Osteoblast (primary cell): Measurements from ENCODE around the gene KIF13A. TPM values are rescaled to one million over a fixed set of nuclear protein-coding genes. Genes with fewer than 3 reads are reported as not detected.

Source experiments
- DNase-seq: peaks from one replicate; pipeline ENCODE4 v3.0.0; 2011; ENCODE audit warnings: low spot score, mixed read lengths; ENCODE audit not compliant: insufficient read length; ENCODE audit errors: missing footprints
- H2AFZ ChIP-seq: 2 replicates; pipeline ENCODE4 v1.6.0; 2011; ENCODE audit warnings: mild to moderate bottlenecking, low read length
- H3K27ac ChIP-seq: 2 replicates; pipeline ENCODE4 v1.5.1; 2011; ENCODE audit warnings: mild to moderate bottlenecking, low read depth, low read length, moderate library complexity
- H3K27me3 ChIP-seq: 2 replicates; pipeline ENCODE4 v1.6.0; 2012; ENCODE audit warnings: mild to moderate bottlenecking, control low read depth, inconsistent platforms, low read length, moderate library complexity; ENCODE audit not compliant: insufficient read depth
- H3K36me3 ChIP-seq: 2 replicates; pipeline ENCODE4 v1.5.1; 2011; ENCODE audit warnings: mild to moderate bottlenecking, low read length, control low read depth, moderate library complexity; ENCODE audit not compliant: insufficient read depth
- H3K4me1 ChIP-seq: 2 replicates; pipeline ENCODE4 v1.5.1; 2011; ENCODE audit warnings: mild to moderate bottlenecking, low read length, control low read depth, moderate library complexity; ENCODE audit not compliant: insufficient read depth
- H3K4me2 ChIP-seq: 2 replicates; pipeline ENCODE4 v1.6.0; 2011; ENCODE audit warnings: mild to moderate bottlenecking, low read length; ENCODE audit not compliant: insufficient read depth
- H3K4me3 ChIP-seq: fragments of 200-600 bp; sonication (generic); 3 replicates; pipeline ENCODE4 v1.5.1; 2012; ENCODE audit warnings: mild to moderate bottlenecking, low read length, inconsistent platforms; ENCODE audit not compliant: insufficient read depth
- H3K79me2 ChIP-seq: 2 replicates; pipeline ENCODE4 v1.6.0; 2012; ENCODE audit warnings: mild to moderate bottlenecking, low read length, control low read depth, inconsistent platforms; ENCODE audit not compliant: insufficient read depth
- H3K9me3 ChIP-seq: 2 replicates; pipeline ENCODE4 v1.5.1; 2011; ENCODE audit warnings: low read depth, low read length, control low read depth
- H4K20me1 ChIP-seq: 2 replicates; pipeline ENCODE4 v1.6.0; 2012; ENCODE audit warnings: mild to moderate bottlenecking, low read length, control low read depth; ENCODE audit not compliant: insufficient read depth
- total RNA-seq: library from RNA; depleted of rRNA; stranded (reverse); fragments of >200 nt; gene quantifications from 2 replicates; pipeline ENCODE4 v1.2.3, GENCODE V29; 2012
- TF ChIP-seq, protein P1 (sequence below): IDR thresholded peaks from 2 replicates; pipeline ENCODE4 v1.5.1; 2011; ENCODE audit warnings: mild to moderate bottlenecking, low read depth, low read length, moderate library complexity; ENCODE audit errors: extremely low read depth

KIF13A gene
- total RNA-seq, 1 donor = 61.5 TPM

DNA sequence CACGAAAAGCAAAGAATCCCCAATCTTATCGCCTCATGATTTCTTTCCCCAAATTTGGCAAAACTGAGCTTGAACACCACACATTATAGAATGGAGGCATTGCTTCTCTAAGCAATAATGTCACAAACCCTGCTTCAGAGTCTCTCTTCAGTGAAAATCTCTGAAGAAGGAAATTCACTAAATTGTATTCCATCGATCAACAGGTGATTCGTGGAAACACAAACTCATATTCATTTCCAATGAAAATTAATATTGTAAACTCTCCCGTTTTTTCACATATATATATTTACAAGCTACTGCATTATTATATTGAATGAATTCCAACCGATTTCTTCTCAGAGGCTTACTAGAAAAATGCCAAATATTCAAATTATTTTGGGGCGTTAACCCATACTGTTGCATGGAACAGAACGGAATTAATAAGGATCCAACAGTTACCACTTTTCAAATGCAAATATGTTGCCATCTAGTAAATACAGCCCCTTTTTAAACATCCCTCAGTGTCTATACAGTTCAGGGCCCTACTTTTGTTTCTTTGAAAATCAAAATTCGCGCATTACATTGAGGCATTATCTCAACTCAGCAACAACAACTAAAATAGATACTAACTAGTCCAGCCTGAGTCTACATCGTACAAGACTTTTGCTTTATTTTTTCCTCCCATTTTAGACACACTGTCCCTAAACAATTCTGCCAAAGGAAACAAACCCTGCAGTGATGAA lies 1.3 kb downstream of the KIF13A start:
- H3K4me3 ChIP-seq = peak overlapping the region; percentile 88
- peaks cover 29% of the 10 kb centered on the region for H3K4me1 ChIP-seq
- peak overlapping the region; percentile 71 for H3K27ac ChIP-seq
- no peaks in the 10 kb centered on the region for H3K27me3 ChIP-seq
- H2AFZ ChIP-seq = peak overlapping the region; percentile 89
- H3K9me3 ChIP-seq = no peaks in the 10 kb centered on the region
- peak; percentile 59 for DNase-seq
- TF ChIP-seq, protein P1, sequence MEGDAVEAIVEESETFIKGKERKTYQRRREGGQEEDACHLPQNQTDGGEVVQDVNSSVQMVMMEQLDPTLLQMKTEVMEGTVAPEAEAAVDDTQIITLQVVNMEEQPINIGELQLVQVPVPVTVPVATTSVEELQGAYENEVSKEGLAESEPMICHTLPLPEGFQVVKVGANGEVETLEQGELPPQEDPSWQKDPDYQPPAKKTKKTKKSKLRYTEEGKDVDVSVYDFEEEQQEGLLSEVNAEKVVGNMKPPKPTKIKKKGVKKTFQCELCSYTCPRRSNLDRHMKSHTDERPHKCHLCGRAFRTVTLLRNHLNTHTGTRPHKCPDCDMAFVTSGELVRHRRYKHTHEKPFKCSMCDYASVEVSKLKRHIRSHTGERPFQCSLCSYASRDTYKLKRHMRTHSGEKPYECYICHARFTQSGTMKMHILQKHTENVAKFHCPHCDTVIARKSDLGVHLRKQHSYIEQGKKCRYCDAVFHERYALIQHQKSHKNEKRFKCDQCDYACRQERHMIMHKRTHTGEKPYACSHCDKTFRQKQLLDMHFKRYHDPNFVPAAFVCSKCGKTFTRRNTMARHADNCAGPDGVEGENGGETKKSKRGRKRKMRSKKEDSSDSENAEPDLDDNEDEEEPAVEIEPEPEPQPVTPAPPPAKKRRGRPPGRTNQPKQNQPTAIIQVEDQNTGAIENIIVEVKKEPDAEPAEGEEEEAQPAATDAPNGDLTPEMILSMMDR = no peak
- peaks cover 20% of the 10 kb centered on the region for H4K20me1 ChIP-seq
- peak overlapping the region; percentile 87 for H3K4me2 ChIP-seq
- peaks cover 5% of the 10 kb centered on the region for H3K36me3 ChIP-seq
- peaks cover 58% of the 10 kb centered on the region for H3K79me2 ChIP-seq

DNA sequence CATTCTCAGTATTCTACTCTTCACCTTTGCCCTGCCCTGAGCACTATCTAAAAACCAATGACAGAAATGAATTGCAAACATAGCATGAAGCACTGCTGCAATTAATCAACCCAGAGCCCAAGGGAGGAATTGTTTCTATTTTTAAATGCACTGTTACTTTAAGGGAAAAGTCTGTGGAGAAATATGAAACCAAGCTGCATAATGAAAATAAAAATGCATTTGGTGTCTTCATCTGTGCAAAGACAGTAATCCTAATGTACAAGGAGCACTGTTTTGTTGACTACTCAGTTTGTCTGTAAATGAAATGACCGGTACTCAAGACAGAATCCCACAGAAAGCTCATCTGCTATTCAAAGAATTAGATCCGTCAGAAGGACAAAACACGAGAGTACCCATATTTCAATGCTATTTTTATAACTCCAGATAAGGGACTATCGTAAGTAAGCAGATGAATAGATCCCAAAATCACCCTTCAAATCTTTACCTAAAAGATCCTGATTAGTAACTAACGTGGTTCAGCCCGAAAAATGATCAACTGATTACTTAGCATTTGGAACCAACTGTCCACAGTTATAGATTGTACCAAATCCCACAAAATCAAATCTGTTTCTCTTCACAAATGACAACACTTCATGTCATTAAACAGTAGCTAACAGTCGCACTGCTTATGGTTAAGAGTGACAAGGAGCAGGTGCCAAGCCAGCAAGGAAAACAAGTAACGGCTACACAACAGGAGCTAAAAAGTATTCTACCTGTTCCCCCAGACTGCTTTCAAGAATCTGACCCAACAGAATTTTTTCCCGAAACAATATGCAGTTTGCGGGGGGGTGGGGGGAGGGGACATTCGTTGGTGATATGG lies 2.4 kb downstream of the KIF13A start:
- Histone ChIP-seq H3K27me3 (no peaks in the 10 kb centered on the region), H2AFZ (no peak overlapping the region), H4K20me1 (peaks cover 22% of the 10 kb centered on the region), H3K27ac (peak overlapping the region; percentile 38), H3K36me3 (peaks cover 5% of the 10 kb centered on the region), H3K9me3 (no peaks in the 10 kb centered on the region), H3K79me2 (peaks cover 69% of the 10 kb centered on the region), H3K4me2 (peak overlapping the region; percentile 87), H3K4me1 (peaks cover 38% of the 10 kb centered on the region), H3K4me3 (peak overlapping the region; percentile 88)
- DNase-seq = peak; percentile 81
- TF ChIP-seq, protein P1 = no peak

DNA sequence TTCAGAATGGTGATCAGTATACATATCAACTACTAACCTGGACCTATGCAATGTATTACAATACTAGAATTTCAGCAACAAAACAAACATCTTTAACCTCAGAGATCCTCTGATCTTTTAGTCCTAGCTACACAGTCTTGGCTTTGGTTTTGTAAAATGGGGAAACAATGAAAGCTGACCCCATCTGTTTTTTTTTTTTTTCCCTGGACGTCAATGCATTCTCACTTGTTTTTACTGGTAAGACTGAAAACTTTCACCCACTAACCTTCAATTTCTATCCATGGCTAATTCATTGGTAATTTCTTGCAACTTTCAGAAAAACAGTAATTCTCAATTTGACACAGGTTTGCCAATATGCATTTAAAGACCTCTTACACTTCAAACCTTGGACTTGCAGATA lies 3.0 kb downstream of the KIF13A start:
- peak overlapping the region; percentile 38 for H3K27ac ChIP-seq

More for the DNA sequence above, 3.0 kb downstream of the KIF13A start:
- no peaks in the 10 kb centered on the region for H3K27me3 ChIP-seq
- TF ChIP-seq, protein P1 = no peak
- no peaks in the 10 kb centered on the region for H3K9me3 ChIP-seq
- no peak for DNase-seq
- H4K20me1 ChIP-seq = peaks cover 22% of the 10 kb centered on the region
- no peak overlapping the region for H2AFZ ChIP-seq
- peak overlapping the region; percentile 87 for H3K4me2 ChIP-seq
- peaks cover 5% of the 10 kb centered on the region for H3K36me3 ChIP-seq
- peak overlapping the region; percentile 88 for H3K4me3 ChIP-seq
- peaks cover 38% of the 10 kb centered on the region for H3K4me1 ChIP-seq
- H3K79me2 ChIP-seq = peaks cover 75% of the 10 kb centered on the region
